Dermis blood vessel endothelial cell (primary cell): ENCODE results near the gene PHF21A. TPM values are rescaled to one million over a fixed set of nuclear protein-coding genes. Genes with fewer than 3 reads are reported as not detected.

Experiments used
- DNase-seq: peaks from one replicate; pipeline ENCODE4 v3.0.0; 2010
- total RNA-seq: library from RNA; depleted of rRNA; stranded (reverse); fragments of >200 nt; gene quantifications from 2 replicates; pipeline ENCODE4 v1.2.3, GENCODE V29; 2014

PHF21A gene
- total RNA-seq, 1 donor from 2014 or later, result 6.3 TPM

GRCh38 chr11:45899448-45900174 is 221.6 kb downstream of the PHF21A start:
- DNase-seq, result peak; percentile 78

- no peak for DNase-seq
Measured at GRCh38 chr11:45899086-45899447, 222.2 kb downstream of the PHF21A start.

- DNase-seq, result no peak
Measured at GRCh38 chr11:45897556-45897955, 223.7 kb downstream of the PHF21A start.

- DNase-seq, result no peak
Measured at GRCh38 chr11:45896422-45896984, 224.8 kb downstream of the PHF21A start.

GRCh38 chr11:45895553-45896259 is 225.5 kb downstream of the PHF21A start:
- DNase-seq, result no peak

DNA sequence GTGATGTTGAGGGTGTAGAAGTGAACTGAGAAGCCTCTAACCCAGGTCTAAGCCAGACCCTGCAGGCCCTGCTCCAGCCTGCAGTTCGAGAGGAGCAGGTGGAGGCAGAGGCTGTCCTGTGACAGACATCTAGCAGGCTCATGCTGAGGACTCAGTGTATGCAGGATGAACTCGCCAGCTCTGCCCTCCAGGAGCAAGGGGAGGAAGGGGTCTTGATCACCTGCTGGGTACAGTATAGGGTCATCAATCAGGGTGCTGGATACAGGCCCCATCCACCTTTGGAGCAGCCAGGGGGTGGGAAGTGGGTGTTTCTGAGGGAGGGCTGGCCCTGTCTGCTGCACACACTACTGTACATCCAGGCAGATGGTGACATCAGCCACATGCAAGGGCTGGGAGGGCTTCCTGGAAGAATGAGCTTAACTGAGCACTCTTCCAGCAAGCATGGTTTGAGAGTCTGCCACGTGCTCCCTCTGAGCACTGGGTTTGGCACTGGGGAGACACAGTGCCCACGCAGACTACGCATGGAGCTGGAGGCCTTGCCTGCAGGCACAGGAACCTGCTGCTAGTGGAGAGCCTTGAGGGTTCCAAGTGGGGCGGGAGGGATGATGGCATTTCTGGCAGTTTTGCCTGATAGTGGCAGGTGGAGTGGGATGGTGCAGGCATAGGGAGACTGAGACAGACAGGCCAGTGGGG is 226.6 kb downstream of the PHF21A start:
- no peak for DNase-seq

GRCh38 chr11:45892856-45893255 is 228.4 kb downstream of the PHF21A start:
- DNase-seq, result no peak

- DNase-seq, result no peak
Measured at GRCh38 chr11:45890886-45891550, 230.2 kb downstream of the PHF21A start.

GRCh38 chr11:45889966-45890365 is 231.3 kb downstream of the PHF21A start:
- DNase-seq, result no peak

DNA sequence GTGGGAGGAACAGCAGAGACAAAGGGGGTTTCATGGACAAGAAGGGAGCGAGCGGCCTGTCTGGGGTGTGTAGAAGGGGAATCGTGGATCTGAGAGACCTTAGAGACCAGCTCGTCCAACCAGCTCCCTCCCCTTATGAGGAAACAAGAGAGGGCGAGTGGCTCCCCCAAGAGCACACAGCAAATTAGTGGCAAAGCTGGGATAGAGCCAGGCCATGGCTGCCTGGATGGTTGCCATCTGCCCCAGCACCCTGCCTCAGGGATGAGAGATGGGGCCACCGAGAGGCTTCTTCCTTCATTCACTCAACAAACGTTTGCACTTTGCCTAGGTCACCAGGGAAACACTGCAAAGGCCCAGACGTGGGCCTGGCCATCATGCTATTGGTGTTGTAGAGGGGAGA is 231.7 kb downstream of the PHF21A start:
- no peak for DNase-seq

GRCh38 chr11:45887587-45887986 is 233.7 kb downstream of the PHF21A start:
- DNase-seq, result no peak

GRCh38 chr11:45886816-45887520 is 234.3 kb downstream of the PHF21A start:
- DNase-seq, result no peak

DNA sequence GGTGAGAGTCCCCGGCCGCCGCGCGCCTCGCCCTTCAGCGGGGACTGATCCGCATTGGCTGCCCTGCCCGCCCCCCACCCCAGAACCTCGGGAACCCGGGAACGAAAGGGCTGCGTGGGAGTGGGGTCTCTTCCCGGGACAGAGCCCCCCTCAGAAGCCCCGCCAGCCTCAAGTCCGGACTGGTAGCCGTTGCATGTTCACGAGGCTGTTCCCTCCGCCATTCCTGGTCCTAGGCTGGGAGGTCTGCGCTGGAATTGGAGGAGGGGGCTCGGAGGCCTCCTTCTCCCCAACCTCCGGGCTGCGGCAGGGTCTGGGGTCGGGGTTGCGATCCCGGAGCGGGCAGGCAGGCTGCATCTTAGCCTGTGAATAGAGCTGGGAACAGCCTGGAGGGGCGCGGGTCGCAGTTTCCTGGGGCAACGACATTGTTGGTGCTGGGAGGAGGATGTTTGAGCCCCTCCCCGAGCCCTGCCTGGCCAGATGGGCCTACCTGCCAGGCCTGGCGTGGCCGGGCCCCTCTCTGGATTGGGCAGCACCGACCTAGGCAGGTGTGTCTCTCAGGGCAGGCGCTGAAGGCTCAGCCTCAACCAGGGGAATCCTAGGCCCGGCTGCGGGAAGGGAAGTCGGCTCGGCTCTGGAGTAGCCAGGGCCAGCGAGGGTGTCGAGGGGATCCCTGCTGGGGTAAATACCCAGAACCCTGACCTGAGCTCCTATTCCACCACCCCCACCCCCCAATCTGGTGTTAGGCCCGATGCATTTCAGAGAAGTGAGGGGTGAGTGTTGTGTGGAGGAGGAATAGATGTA is 235.1 kb downstream of the PHF21A start:
- DNase-seq, result no peak

GRCh38 chr11:45885274-45885920 is 235.9 kb downstream of the PHF21A start, which contains the start of gene MAPK8IP1:
MAPK8IP1 (plus strand) TSS chr11:45885651; CDS start chr11:45885821, 170 bp downstream.
- DNase-seq, result peak; percentile 57

DNA sequence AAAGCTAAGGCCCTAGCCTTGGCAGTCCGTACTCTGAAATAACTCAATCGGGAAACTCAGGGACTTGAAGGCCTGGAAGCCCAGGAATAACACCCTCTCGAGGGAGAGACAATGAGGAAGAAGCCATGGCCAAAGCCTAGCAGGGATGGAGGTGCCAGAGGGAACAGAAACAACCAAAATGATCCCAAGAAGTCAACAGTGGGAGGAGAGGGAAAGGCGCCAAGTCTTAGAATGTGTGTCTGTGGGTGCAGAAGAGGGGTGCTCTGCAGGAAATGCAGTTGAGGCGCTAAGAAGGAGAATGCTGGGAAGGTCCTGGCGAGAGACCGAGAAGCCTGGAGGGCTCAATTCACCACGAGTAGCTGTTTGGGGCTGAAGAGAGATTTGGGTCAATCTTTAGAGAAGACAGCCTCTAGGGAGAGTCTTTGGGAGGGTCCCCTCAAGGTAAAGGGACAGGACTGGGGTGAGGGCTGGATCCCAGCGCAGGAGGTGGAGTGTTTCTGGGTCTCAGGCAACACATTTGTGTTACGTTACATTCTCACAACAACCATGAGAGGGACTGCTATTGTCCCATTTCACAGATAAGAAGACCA is 236.6 kb downstream of the PHF21A start:
- DNase-seq, result no peak

Other genes starting within 250 kb of the PHF21A start
- gene MAPK8IP1, start 235.8 kb downstream of the PHF21A start, total RNA-seq, result 2.2 and 3.1 TPM in 2 replicates
- gene FREY1, start 214.2 kb downstream of the PHF21A start, total RNA-seq, result 0.70 and 0.85 TPM in 2 replicates
- 28.9 and 33.4 TPM in 2 replicates for gene PEX16, start 203.6 kb downstream of the PHF21A start, total RNA-seq
- not detected in 2 replicates for gene LARGE2, start 198.8 kb downstream of the PHF21A start, total RNA-seq
- gene CREB3L1, start 156.2 kb upstream of the PHF21A start, total RNA-seq, result 0.33 and 0.68 TPM in 2 replicates
- gene DGKZ, start 226.0 kb upstream of the PHF21A start, total RNA-seq, result 79.8 and 86.2 TPM in 2 replicates